CD4-positive, alpha-beta T cell (primary cell): ENCODE measurements around the gene TIGD3. TPM values are rescaled to one million over a fixed set of nuclear protein-coding genes. Genes with fewer than 3 reads are reported as not detected.
A peak's percentile ranks its signal among the peaks of the same experiment; 100 is the strongest.

ENCODE experiments used
- ATAC-seq: fragments of 200-7000 bp; cut with Tn5 transposase; one replicate; pipeline ENCODE4 v1.10.0; 2022; ENCODE audit warnings: mild to moderate bottlenecking; ENCODE audit not compliant: poor library complexity
- CTCF ChIA-PET: fragments of 350-600 bp; sonication (Branson Sonifier 250); formaldehyde crosslinking; loops from one replicate; lab custom pipeline; 2021; ENCODE audit warnings: antibody characterized with exemption, inconsistent platforms; lab: Charles Lee
- POLR2A ChIA-PET: fragments of 350-600 bp; sonication (Branson Sonifier 250); formaldehyde crosslinking; loops from one replicate; lab custom pipeline; 2021; ENCODE audit warnings: antibody characterized with exemption, inconsistent platforms; lab: Charles Lee
- DNase-seq, 14 experiments: peaks; one replicate each; pipeline ENCODE4 v3.0.0-alpha.2; 2013 to 2020; ENCODE audit warnings: mixed read lengths in 2 of 14
- H3K27ac ChIP-seq, 2 donors: one replicate each; pipeline versions ENCODE4 v1.5.1 to v1.7.0; 2013; ENCODE audit warnings: low read length in 2 of 2, low read depth in 1 of 2, mild to moderate bottlenecking in 1 of 2
- H3K27me3 ChIP-seq, 2 experiments: 1 replicate in 1 of 2; 2 replicates in 1 of 2; pipeline versions ENCODE4 v1.6.1 to v1.7.0; 2013; ENCODE audit warnings: low read length in 2 of 2, control low read depth in 1 of 2, mild to moderate bottlenecking in 1 of 2, moderate library complexity in 1 of 2; ENCODE audit not compliant: insufficient read depth in 2 of 2, control insufficient read depth in 1 of 2
- H3K36me3 ChIP-seq: one replicate; pipeline ENCODE4 v1.6.1; 2013; ENCODE audit warnings: low read length, control low read depth; ENCODE audit not compliant: insufficient read depth
- H3K4me1 ChIP-seq: one replicate; pipeline ENCODE4 v1.6.1; 2013; ENCODE audit warnings: low read length, control low read depth; ENCODE audit not compliant: insufficient read depth
- H3K4me3 ChIP-seq: one replicate; pipeline ENCODE4 v1.5.1; 2013; ENCODE audit warnings: mild to moderate bottlenecking, low read length, moderate library complexity
- H3K9me3 ChIP-seq, 2 experiments: 1 replicate in 1 of 2; 2 replicates in 1 of 2; pipeline versions ENCODE4 v1.6.1 to v1.7.0; 2013; ENCODE audit warnings: low read length in 2 of 2, mild to moderate bottlenecking in 2 of 2, control low read depth in 1 of 2, moderate library complexity in 1 of 2; ENCODE audit not compliant: control insufficient read depth in 1 of 2, insufficient read depth in 1 of 2
- H3K27ac Mint-ChIP-seq: one replicate; pipeline ENCODE4 v1.8.0; 2020; ENCODE audit warnings: mixed read lengths
- H3K27me3 Mint-ChIP-seq: one replicate; pipeline ENCODE4 v1.8.0; 2021; ENCODE audit warnings: mixed read lengths
- H3K36me3 Mint-ChIP-seq: one replicate; pipeline ENCODE4 v1.8.0; 2021; ENCODE audit warnings: low read depth, mixed read lengths
- H3K4me1 Mint-ChIP-seq: one replicate; pipeline ENCODE4 v1.8.0; 2021; ENCODE audit warnings: low read depth, mixed read lengths
- H3K4me3 Mint-ChIP-seq: one replicate; pipeline ENCODE4 v1.8.0; 2020; ENCODE audit warnings: mild to moderate bottlenecking, mixed read lengths
- H3K9me3 Mint-ChIP-seq: one replicate; pipeline ENCODE4 v1.8.0; 2020; ENCODE audit warnings: mixed read lengths
- CTCF ChIP-seq: fragments of 200-600 bp; IDR thresholded peaks from one replicate; pipeline ENCODE4 v1.8.0; 2022; ENCODE audit warnings: antibody characterized with exemption, mild to moderate bottlenecking
- intact Hi-C, 2 experiments: fragments of 100-400 bp; cut with DNase I in 1 of 2; cut with micrococcal nuclease in 1 of 2; formaldehyde crosslinking; loops; one replicate each; pipeline versions ENCODE4 v1.15.1 to v1.9.0; 2023 to 2025; cut with DNase I, micrococcal nuclease
- total RNA-seq, 174 experiments: library from RNA in 2 of 174; stranded (reverse) in 2 of 174; gene quantifications; one replicate each; pipeline ENCODE4 v1.2.3 and lab custom pipeline; 2021 to 2026

The TIGD3 gene
- total RNA-seq, 2 experiments from 2014 or later: 0.73 to 0.85 TPM

GRCh38 chr11:65384301-65384889, 29.8 kb downstream of the TIGD3 start:
- Mint-ChIP-seq H3K9me3 (no peaks in the 10 kb centered on the region), H3K27me3 (no peaks in the 10 kb centered on the region), H3K4me3 (peak overlapping the region; percentile 94), H3K27ac (peak overlapping the region; percentile 98), H3K4me1 (peaks cover 76% of the 10 kb centered on the region), H3K36me3 (peaks cover 19% of the 10 kb centered on the region)
- CTCF ChIA-PET: interaction anchor here (0.6 to 1.5 kb wide), 3 partner anchors 32 to 126 kb away, joined by 3 to 5 read pairs (median 4); no protein-coding TSS in a partner anchor
- peaks cover 21% of the 10 kb centered on the region for H3K36me3 ChIP-seq
- H3K9me3 ChIP-seq: no peaks in the 10 kb centered on the region
- intact Hi-C loops: no loop called here
- peak in 5 of 14 experiments; percentile 21 to 77 (median 50) for DNase-seq
- H3K4me1 ChIP-seq: peaks cover 93% of the 10 kb centered on the region
- ATAC-seq: no peak
- no peak for TF ChIP-seq CTCF
- peak overlapping the region; percentile 69 to 99 for H3K27ac ChIP-seq
- POLR2A ChIA-PET: interaction anchor here (0.6 to 14.4 kb wide), 6 partner anchors 18 to 204 kb away, joined by 3 to 350 read pairs (median 4); partner anchors contain the start of genes MALAT1 and NEAT1
- no peaks in the 10 kb centered on the region for H3K27me3 ChIP-seq
- H3K4me3 ChIP-seq: no peak overlapping the region

GRCh38 chr11:65386307-65387140, 32.0 kb downstream of the TIGD3 start, which contains the start of gene FRMD8:
Gene FRMD8, plus strand, starts transcription at chr11:65386637. Its CDS starts 400 bp downstream, at chr11:65387037.
- ATAC-seq: peak; percentile 52
- Histone ChIP-seq H3K4me3 (peak within 1 kb of the TSS; percentile 97), H3K9me3 (no peaks in the 10 kb centered on the region), H3K4me1 (peaks cover 95% of the 10 kb centered on the region), H3K27me3 (no peaks in the 10 kb centered on the region), H3K36me3 (peaks cover 19% of the 10 kb centered on the region), H3K27ac (peak within 1 kb of the TSS; percentile 87 to 99)
- H3K36me3 Mint-ChIP-seq: peaks cover 16% of the 10 kb centered on the region
- peak; percentile 82 to 96 (median 88) for DNase-seq
- H3K4me1 Mint-ChIP-seq: peaks cover 80% of the 10 kb centered on the region
- H3K4me3 Mint-ChIP-seq: peak within 1 kb of the TSS; percentile 94
- TF ChIP-seq CTCF: no peak
- no peaks in the 10 kb centered on the region for H3K9me3 Mint-ChIP-seq
- ChIA-PET CTCF (interaction anchor here (0.7 to 3.2 kb wide), 4 partner anchors 30 to 201 kb away, joined by 3 to 19 read pairs (median 5); no protein-coding TSS in a partner anchor), POLR2A (interaction anchor here (0.6 to 14.4 kb wide), 7 partner anchors 16 to 358 kb away, joined by 3 to 350 read pairs (median 4); partner anchors contain the start of genes MALAT1, NEAT1 and SCYL1)
- H3K27ac Mint-ChIP-seq: peak within 1 kb of the TSS; percentile 98
- intact Hi-C loops: no loop called here
- no peaks in the 10 kb centered on the region for H3K27me3 Mint-ChIP-seq

- H3K27me3 ChIP-seq: no peaks in the 10 kb centered on the region
- no peaks in the 10 kb centered on the region for H3K9me3 ChIP-seq
- no peak for DNase-seq
- peak overlapping the region; percentile 78 for H3K27ac Mint-ChIP-seq
- ATAC-seq: no peak
- ChIA-PET CTCF (interaction anchor here (1.3 to 3.2 kb wide), 2 partner anchors 27 to 122 kb away, joined by 4 to 19 read pairs; no protein-coding TSS in a partner anchor), POLR2A (interaction anchor here (13.2 to 14.4 kb wide), 2 partner anchors 32 to 115 kb away, joined by 225 to 350 read pairs; partner anchors contain the start of genes MALAT1 and NEAT1)
- intact Hi-C loops: loop anchor here in 1 of 2 experiments (2.0 kb wide), 1 partner anchor 16 kb away; no protein-coding TSS in a partner anchor
- H3K36me3 Mint-ChIP-seq: peaks cover 24% of the 10 kb centered on the region
- TF ChIP-seq CTCF: no peak
- no peak overlapping the region for H3K4me3 ChIP-seq
- peaks cover 73% of the 10 kb centered on the region for H3K4me1 ChIP-seq
- H3K27ac ChIP-seq: no peak overlapping the region
- H3K9me3 Mint-ChIP-seq: no peaks in the 10 kb centered on the region
- H3K36me3 ChIP-seq: peaks cover 38% of the 10 kb centered on the region
- peak overlapping the region; percentile 82 for H3K4me3 Mint-ChIP-seq
- peaks cover 58% of the 10 kb centered on the region for H3K4me1 Mint-ChIP-seq
- no peaks in the 10 kb centered on the region for H3K27me3 Mint-ChIP-seq
Observed at GRCh38 chr11:65388731-65389130, 34.2 kb downstream of the TIGD3 start.
